Prostate gland (tissue), 2 donors: ENCODE data around the gene FBXL4.

Source experiments
- CTCF ChIP-seq, 4 experiments: fragments of 200-600 bp in 2 of 4; fragments of 450-650 bp in 2 of 4; sonication (generic) in 2 of 4; IDR thresholded peaks; 1 replicate in 3 of 4; 2 replicates in 1 of 4; pipeline ENCODE4 v1.5.1; 2016 to 2019; ENCODE audit warnings: antibody characterized with exemption in 4 of 4, mild to moderate bottlenecking in 2 of 4, moderate library complexity in 2 of 4
- POLR2A ChIP-seq: fragments of 450-650 bp; IDR thresholded peaks from one replicate; pipeline ENCODE4 v1.6.1; 2016; ENCODE audit warnings: antibody characterized with exemption, mild to moderate bottlenecking

GRCh38 chr6:98841621-98842341, 106.0 kb downstream of the FBXL4 start:
- no peak for TF ChIP-seq CTCF (IDR thresholded peaks at IDR 0.05)
- TF ChIP-seq POLR2A = no peak
